CMK (cell line): ENCODE results near the gene MYOZ3.

Experiments
- DNase-seq: peaks from one replicate; pipeline ENCODE4 v3.0.0-alpha.2; 2010; ENCODE audit warnings: low read depth

MYOZ3 gene

GRCh38 chr5:150661086-150661485 is at the start of gene MYOZ3:
Gene MYOZ3, plus strand, starts transcription at chr5:150661251. Its CDS starts 1,691 bp downstream, at chr5:150662942.
- no peak for DNase-seq

- DNase-seq, result no peak
These were observed 48.6 kb upstream of the MYOZ3 start for GRCh38 chr5:150612405-150612804.

GRCh38 chr5:150612905-150613670 is 48.0 kb upstream of the MYOZ3 start:
- DNase-seq, result no peak

GRCh38 chr5:150613991-150614660 is 46.9 kb upstream of the MYOZ3 start:
- DNase-seq, result no peak

- DNase-seq, result no peak
These were observed 46.4 kb upstream of the MYOZ3 start for GRCh38 chr5:150614661-150615060.

GRCh38 chr5:150615141-150615699 is 45.8 kb upstream of the MYOZ3 start:
- no peak for DNase-seq

GRCh38 chr5:150616024-150616470 is 45.0 kb upstream of the MYOZ3 start:
- DNase-seq, result no peak

GRCh38 chr5:150616506-150616905 is 44.5 kb upstream of the MYOZ3 start:
- no peak for DNase-seq

GRCh38 chr5:150618163-150618562 is 42.9 kb upstream of the MYOZ3 start:
- DNase-seq, result no peak

- no peak for DNase-seq
These were observed 42.3 kb upstream of the MYOZ3 start for GRCh38 chr5:150618588-150619281.

- no peak for DNase-seq
These were observed 41.5 kb upstream of the MYOZ3 start for GRCh38 chr5:150619359-150620230.

GRCh38 chr5:150621301-150621700 is 39.8 kb upstream of the MYOZ3 start:
- no peak for DNase-seq

GRCh38 chr5:150622157-150622556 is 38.9 kb upstream of the MYOZ3 start:
- DNase-seq, result no peak

GRCh38 chr5:150623152-150623877 is 37.7 kb upstream of the MYOZ3 start:
- DNase-seq, result no peak

- DNase-seq, result no peak
These were observed 37.2 kb upstream of the MYOZ3 start for GRCh38 chr5:150623878-150624216.

GRCh38 chr5:150624334-150625163 is 36.5 kb upstream of the MYOZ3 start:
- no peak for DNase-seq

GRCh38 chr5:150625164-150625535 is 35.9 kb upstream of the MYOZ3 start:
- DNase-seq, result no peak

GRCh38 chr5:150625831-150626746 is 35.0 kb upstream of the MYOZ3 start:
- DNase-seq, result no peak

- no peak for DNase-seq
These were observed 34.2 kb upstream of the MYOZ3 start for GRCh38 chr5:150626853-150627276.
